Neural progenitor cell (in vitro differentiated cells): Measurements from ENCODE around the gene GALC. TPM values are rescaled to one million over a fixed set of nuclear protein-coding genes. Genes with fewer than 3 reads are reported as not detected.

Experiments used
- DNase-seq: peaks from one replicate; pipeline ENCODE4 v3.0.0-alpha.2; 2016; ENCODE audit warnings: low spot score
- H2AFZ ChIP-seq: fragments of 200-600 bp; sonication (generic); replicated peaks from 2 replicates; pipeline ENCODE4 v1.6.1; 2016; ENCODE audit warnings: antibody characterized with exemption
- H3F3A ChIP-seq: fragments of 200-600 bp; sonication (generic); 2 replicates; pipeline ENCODE4 v1.6.1; 2016; ENCODE audit warnings: antibody characterized with exemption, low read depth
- H3K27ac ChIP-seq: fragments of 200-600 bp; sonication (generic); 2 replicates; pipeline ENCODE4 v1.5.1; 2016; ENCODE audit warnings: mild to moderate bottlenecking
- H3K27me3 ChIP-seq: fragments of 200-600 bp; sonication (generic); 2 replicates; pipeline ENCODE4 v1.6.1; 2016; ENCODE audit warnings: mild to moderate bottlenecking, moderate library complexity
- H3K36me3 ChIP-seq: fragments of 200-600 bp; sonication (generic); 2 replicates; pipeline ENCODE4 v1.5.1; 2016
- H3K4me1 ChIP-seq: fragments of 200-600 bp; sonication (generic); 2 replicates; pipeline ENCODE4 v1.6.1; 2016; ENCODE audit warnings: mixed run types
- H3K4me2 ChIP-seq: fragments of 200-600 bp; sonication (generic); 2 replicates; pipeline ENCODE4 v1.6.1; 2016
- H3K4me3 ChIP-seq: fragments of 200-600 bp; sonication (generic); 2 replicates; pipeline ENCODE4 v1.5.1; 2016
- H3K79me2 ChIP-seq: fragments of 200-600 bp; sonication (generic); 2 replicates; pipeline ENCODE4 v1.6.1; 2016; ENCODE audit warnings: low read depth
- H3K9ac ChIP-seq: fragments of 200-600 bp; sonication (generic); 2 replicates; pipeline ENCODE4 v1.6.1; 2016
- H3K9me3 ChIP-seq: fragments of 200-600 bp; sonication (generic); 2 replicates; pipeline ENCODE4 v1.5.1; 2016; ENCODE audit warnings: low read depth
- H4K20me1 ChIP-seq: fragments of 200-600 bp; sonication (generic); 2 replicates; pipeline ENCODE4 v1.6.1; 2016; ENCODE audit warnings: low read depth
- H3K27ac Mint-ChIP-seq: 3 replicates; pipeline ENCODE4 v1.8.0; 2021; ENCODE audit warnings: mixed read lengths
- H3K27me3 Mint-ChIP-seq: 2 replicates; pipeline ENCODE4 v1.8.0; 2022; ENCODE audit warnings: low read depth, mild to moderate bottlenecking, inconsistent platforms, moderate library complexity, mixed read lengths; ENCODE audit not compliant: insufficient read depth
- H3K36me3 Mint-ChIP-seq: 3 replicates; pipeline ENCODE4 v1.8.0; 2021; ENCODE audit warnings: mixed read lengths
- H3K4me1 Mint-ChIP-seq: 3 replicates; pipeline ENCODE4 v1.8.0; 2021; ENCODE audit warnings: mixed read lengths
- H3K4me3 Mint-ChIP-seq: 3 replicates; pipeline ENCODE4 v1.8.0; 2021; ENCODE audit warnings: mild to moderate bottlenecking, moderate library complexity, mixed read lengths
- H3K9me3 Mint-ChIP-seq: 3 replicates; pipeline ENCODE4 v1.8.0; 2020; ENCODE audit warnings: mixed read lengths
- CTCF ChIP-seq: fragments of 200-600 bp; sonication (generic); IDR thresholded peaks from 2 replicates; pipeline ENCODE4 v1.5.1; 2017; ENCODE audit warnings: antibody characterized with exemption, mild to moderate bottlenecking
- EZH2 ChIP-seq: fragments of 200-600 bp; sonication (generic); IDR thresholded peaks from 2 replicates; pipeline ENCODE4 v1.6.1; 2017; ENCODE audit warnings: antibody characterized with exemption, mild to moderate bottlenecking, moderate library complexity
- EZH2phosphoT487 ChIP-seq: fragments of 200-600 bp; sonication (generic); IDR thresholded peaks from 2 replicates; pipeline ENCODE4 v1.6.1; 2017; ENCODE audit warnings: antibody characterized with exemption
- total RNA-seq: library from RNA; depleted of rRNA; stranded (reverse); fragments of >200 nt; gene quantifications from 2 replicates; pipeline ENCODE4 v1.2.3, GENCODE V29; 2015; ENCODE audit warnings: low replicate concordance

The GALC gene
- total RNA-seq, 1 donor from 2014 or later: 30.8 TPM

GRCh38 chr14:88005050-88005481, 12.1 kb upstream of the GALC start, which contains the start of gene GPR65:
Gene GPR65 (plus strand): TSS chr14:88005135. CDS start chr14:88010848, 5,713 bp downstream.
- H2AFZ ChIP-seq: no peak within 1 kb of the TSS
- no peaks in the 10 kb centered on the region for H3K9me3 ChIP-seq
- no peaks in the 10 kb centered on the region for H3K27me3 ChIP-seq
- TF ChIP-seq CTCF (no peak), EZH2 (no peak), EZH2phosphoT487 (no peak)
- H3K27ac ChIP-seq: no peak within 1 kb of the TSS
- no peaks in the 10 kb centered on the region for H3K4me1 ChIP-seq
- no peaks in the 10 kb centered on the region for H3K36me3 ChIP-seq
- H3K4me2 ChIP-seq: no peak within 1 kb of the TSS
- no peak within 1 kb of the TSS for H3K9ac ChIP-seq
- H3K4me3 ChIP-seq: no peak within 1 kb of the TSS
- Mint-ChIP-seq H3K27me3 (no peaks in the 10 kb centered on the region), H3K4me3 (no peak within 1 kb of the TSS), H3K27ac (no peak within 1 kb of the TSS), H3K36me3 (no peaks in the 10 kb centered on the region), H3K9me3 (no peaks in the 10 kb centered on the region), H3K4me1 (no peaks in the 10 kb centered on the region)
- no peak for DNase-seq
- H3K79me2 ChIP-seq: no peaks in the 10 kb centered on the region
- no peaks in the 10 kb centered on the region for H4K20me1 ChIP-seq
- H3F3A ChIP-seq: no peaks in the 10 kb centered on the region

- H3K4me2 ChIP-seq: no peak overlapping the region
- Mint-ChIP-seq H3K4me1 (no peaks in the 10 kb centered on the region), H3K27ac (no peak overlapping the region), H3K36me3 (no peaks in the 10 kb centered on the region), H3K4me3 (no peak overlapping the region), H3K9me3 (no peaks in the 10 kb centered on the region), H3K27me3 (no peaks in the 10 kb centered on the region)
- no peak overlapping the region for H3K27ac ChIP-seq
- no peak overlapping the region for H3K9ac ChIP-seq
- no peaks in the 10 kb centered on the region for H3K36me3 ChIP-seq
- no peak overlapping the region for H2AFZ ChIP-seq
- H4K20me1 ChIP-seq: no peaks in the 10 kb centered on the region
- no peaks in the 10 kb centered on the region for H3F3A ChIP-seq
- TF ChIP-seq EZH2 (no peak), CTCF (no peak), EZH2phosphoT487 (no peak)
- no peak for DNase-seq
- no peaks in the 10 kb centered on the region for H3K4me1 ChIP-seq
- H3K4me3 ChIP-seq: no peak overlapping the region
- H3K27me3 ChIP-seq: no peaks in the 10 kb centered on the region
- H3K79me2 ChIP-seq: no peaks in the 10 kb centered on the region
- H3K9me3 ChIP-seq: no peaks in the 10 kb centered on the region
Observed at GRCh38 chr14:88004506-88005036, 11.6 kb upstream of the GALC start.

- H4K20me1 ChIP-seq: no peaks in the 10 kb centered on the region
- H3K4me1 ChIP-seq: no peaks in the 10 kb centered on the region
- no peaks in the 10 kb centered on the region for H3F3A ChIP-seq
- H3K27me3 Mint-ChIP-seq: no peaks in the 10 kb centered on the region
- no peaks in the 10 kb centered on the region for H3K36me3 Mint-ChIP-seq
- no peak overlapping the region for H3K4me3 ChIP-seq
- H3K79me2 ChIP-seq: no peaks in the 10 kb centered on the region
- H2AFZ ChIP-seq: no peak overlapping the region
- no peak overlapping the region for H3K4me3 Mint-ChIP-seq
- no peaks in the 10 kb centered on the region for H3K4me1 Mint-ChIP-seq
- H3K36me3 ChIP-seq: no peaks in the 10 kb centered on the region
- no peaks in the 10 kb centered on the region for H3K27me3 ChIP-seq
- no peaks in the 10 kb centered on the region for H3K9me3 ChIP-seq
- no peak overlapping the region for H3K27ac Mint-ChIP-seq
- no peak overlapping the region for H3K4me2 ChIP-seq
- TF ChIP-seq EZH2 (no peak), CTCF (no peak), EZH2phosphoT487 (no peak)
- H3K9me3 Mint-ChIP-seq: no peaks in the 10 kb centered on the region
- no peak overlapping the region for H3K9ac ChIP-seq
- no peak overlapping the region for H3K27ac ChIP-seq
- DNase-seq: no peak
Observed at GRCh38 chr14:88003425-88003824, 10.4 kb upstream of the GALC start.
